Measurements from ENCODE around the gene RAD51B.

The RAD51B gene

DNA sequence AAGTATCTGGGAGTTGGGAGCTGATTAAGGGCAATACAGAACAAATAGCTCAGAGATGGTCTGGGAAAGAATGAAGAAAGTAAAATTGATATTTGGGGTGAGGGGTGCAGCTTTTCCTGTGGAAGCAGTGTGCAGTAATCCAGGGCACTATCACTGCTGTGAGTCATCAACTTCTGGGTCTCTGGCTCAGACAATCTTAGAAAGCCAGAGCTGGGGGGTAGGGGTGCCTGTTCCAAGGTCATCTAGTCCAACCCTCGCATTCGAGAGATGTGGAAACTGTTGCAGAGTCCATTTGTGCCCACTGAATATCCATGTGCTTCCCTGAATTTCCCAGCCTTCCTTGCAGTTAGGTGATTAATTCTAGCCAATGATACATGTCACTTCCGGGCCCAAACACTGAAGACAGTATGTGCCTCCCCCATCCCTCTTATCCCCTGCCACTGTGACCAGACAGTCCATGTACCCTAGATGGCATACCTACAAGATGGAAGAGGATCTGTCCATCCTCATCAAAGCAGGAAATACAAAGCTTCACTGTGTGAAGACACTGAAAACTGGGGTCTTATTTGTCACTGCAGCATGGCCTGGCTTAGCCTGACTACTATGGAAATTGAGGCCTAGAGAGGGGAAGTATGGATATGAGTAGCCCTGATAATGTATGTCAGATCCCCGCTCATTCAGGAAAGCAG lies 921.4 kb downstream of the RAD51B start:
- Histone ChIP-seq H3K27ac (ENCODE audit: low read depth, low read length) (no peak overlapping the region), H3K36me3 (ENCODE audit: control insufficient read depth in 5 of 5, insufficient read depth in 5 of 5, low read length in 5 of 5) (no peaks in the 10 kb centered on the region)

GRCh38 chr14:68741477-68741791 lies 921.9 kb downstream of the RAD51B start:
- Histone ChIP-seq H3K4me3 (ENCODE audit: low read depth in 1 of 5, low read length in 5 of 5) (no peak overlapping the region), H3K36me3 (ENCODE audit: control insufficient read depth in 5 of 5, insufficient read depth in 5 of 5, low read length in 5 of 5) (no peaks in the 10 kb centered on the region), H3K9me3 (ENCODE audit: control insufficient read depth in 5 of 5, low read length in 5 of 5) (peaks cover 0 to 5% (median 3%) of the 10 kb centered on the region in 5 donors), H3K9ac (ENCODE audit: low read length in 5 of 5) (no peak overlapping the region), H3K4me1 (ENCODE audit: control insufficient read depth in 5 of 5, insufficient read depth in 5 of 5, low read length in 5 of 5) (peaks cover 3 to 13% (median 11%) of the 10 kb centered on the region in 5 donors), H3K27ac (ENCODE audit: low read depth, low read length) (no peak overlapping the region), H3K27me3 (ENCODE audit: control insufficient read depth in 5 of 5, insufficient read depth in 4 of 5, low read length in 5 of 5) (no peaks in the 10 kb centered on the region)

More for the DNA sequence above, 921.4 kb downstream of the RAD51B start:
- Histone ChIP-seq H3K27me3 (ENCODE audit: control insufficient read depth in 5 of 5, insufficient read depth in 4 of 5, low read length in 5 of 5) (no peaks in the 10 kb centered on the region), H3K4me1 (ENCODE audit: control insufficient read depth in 5 of 5, insufficient read depth in 5 of 5, low read length in 5 of 5) (peaks cover 6 to 18% (median 16%) of the 10 kb centered on the region in 5 donors), H3K9ac (ENCODE audit: low read length in 5 of 5) (no peak overlapping the region), H3K9me3 (ENCODE audit: control insufficient read depth in 5 of 5, low read length in 5 of 5) (peaks cover 0 to 5% (median 3%) of the 10 kb centered on the region in 5 donors), H3K4me3 (ENCODE audit: low read depth in 1 of 5, low read length in 5 of 5) (no peak overlapping the region)

DNA sequence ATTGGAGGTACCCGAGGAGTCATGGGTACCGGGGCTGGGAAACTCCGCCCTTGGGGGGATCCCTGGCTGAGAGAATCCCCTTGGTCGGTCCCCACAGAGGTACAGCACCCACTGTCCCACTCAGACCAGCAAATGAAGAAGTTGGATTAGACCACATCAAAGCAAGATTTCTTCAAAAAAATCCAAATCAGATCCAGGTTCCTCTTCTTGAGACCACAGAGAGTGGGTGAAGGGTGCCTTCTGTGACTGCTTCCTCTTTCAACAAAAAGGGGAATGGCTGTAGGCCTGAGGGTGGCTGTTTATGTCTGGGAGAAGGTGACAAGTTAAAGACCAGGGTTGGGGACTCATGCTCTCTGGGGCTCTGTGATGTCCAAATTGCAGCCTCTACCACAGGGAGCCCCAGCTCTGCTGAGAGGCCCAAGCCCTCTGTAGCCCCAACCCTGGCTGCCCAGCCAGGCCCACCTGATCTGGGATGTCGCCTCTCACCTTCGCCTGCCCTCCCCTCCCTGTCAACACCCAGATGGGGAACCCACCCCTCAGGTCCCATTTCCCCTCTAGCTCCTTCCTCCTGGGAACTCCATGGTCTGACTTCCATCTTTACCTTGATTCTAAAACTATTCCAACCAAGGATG lies 922.4 kb downstream of the RAD51B start:
- Histone ChIP-seq H3K9ac (ENCODE audit: low read length in 5 of 5) (no peak overlapping the region), H3K4me3 (ENCODE audit: low read depth in 1 of 5, low read length in 5 of 5) (no peak overlapping the region), H3K9me3 (ENCODE audit: control insufficient read depth in 5 of 5, low read length in 5 of 5) (peaks cover 0 to 5% (median 3%) of the 10 kb centered on the region in 5 donors), H3K27ac (ENCODE audit: low read depth, low read length) (no peak overlapping the region), H3K36me3 (ENCODE audit: control insufficient read depth in 5 of 5, insufficient read depth in 5 of 5, low read length in 5 of 5) (no peaks in the 10 kb centered on the region), H3K4me1 (ENCODE audit: control insufficient read depth in 5 of 5, insufficient read depth in 5 of 5, low read length in 5 of 5) (peaks cover 1 to 8% (median 5%) of the 10 kb centered on the region in 5 donors), H3K27me3 (ENCODE audit: control insufficient read depth in 5 of 5, insufficient read depth in 4 of 5, low read length in 5 of 5) (no peaks in the 10 kb centered on the region)

DNA sequence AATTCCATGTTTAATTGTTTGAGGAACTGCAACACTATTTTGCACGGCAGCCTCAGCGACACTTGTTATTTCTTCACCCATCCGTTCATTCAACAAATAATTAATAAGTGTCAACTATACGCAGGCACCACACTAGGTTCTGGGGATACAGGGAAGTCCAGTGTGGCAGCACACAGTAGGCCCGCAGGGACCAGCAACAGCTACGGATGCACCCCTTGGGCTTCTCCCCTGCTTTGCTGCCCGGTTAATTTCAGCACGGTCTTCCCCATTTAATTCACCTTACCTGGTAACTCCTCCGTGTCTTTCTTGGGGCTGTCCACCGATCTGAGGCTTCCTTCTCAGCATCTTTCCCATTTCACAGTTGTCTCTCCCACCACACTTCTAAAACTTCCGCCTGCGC lies 925.0 kb downstream of the RAD51B start:
- Histone ChIP-seq H3K4me3 (ENCODE audit: low read depth in 1 of 5, low read length in 5 of 5) (no peak overlapping the region), H3K27ac (ENCODE audit: low read depth, low read length) (no peak overlapping the region), H3K4me1 (ENCODE audit: control insufficient read depth in 5 of 5, insufficient read depth in 5 of 5, low read length in 5 of 5) (peaks cover 0 to 3% (median 1%) of the 10 kb centered on the region in 5 donors), H3K9ac (ENCODE audit: low read length in 5 of 5) (no peak overlapping the region), H3K27me3 (ENCODE audit: control insufficient read depth in 5 of 5, insufficient read depth in 4 of 5, low read length in 5 of 5) (no peaks in the 10 kb centered on the region), H3K9me3 (ENCODE audit: control insufficient read depth in 5 of 5, low read length in 5 of 5) (peaks cover 0 to 5% (median 3%) of the 10 kb centered on the region in 5 donors), H3K36me3 (ENCODE audit: control insufficient read depth in 5 of 5, insufficient read depth in 5 of 5, low read length in 5 of 5) (no peaks in the 10 kb centered on the region)

- Histone ChIP-seq H3K27ac (ENCODE audit: low read depth, low read length) (no peak overlapping the region), H3K9ac (ENCODE audit: low read length in 5 of 5) (no peak overlapping the region), H3K4me1 (ENCODE audit: control insufficient read depth in 5 of 5, insufficient read depth in 5 of 5, low read length in 5 of 5) (peaks cover 1 to 9% (median 2%) of the 10 kb centered on the region in 5 donors), H3K4me3 (ENCODE audit: low read depth in 1 of 5, low read length in 5 of 5) (no peak overlapping the region), H3K36me3 (ENCODE audit: control insufficient read depth in 5 of 5, insufficient read depth in 5 of 5, low read length in 5 of 5) (no peaks in the 10 kb centered on the region), H3K9me3 (ENCODE audit: control insufficient read depth in 5 of 5, low read length in 5 of 5) (no peaks in the 10 kb centered on the region), H3K27me3 (ENCODE audit: control insufficient read depth in 5 of 5, insufficient read depth in 4 of 5, low read length in 5 of 5) (no peaks in the 10 kb centered on the region)
Measured at GRCh38 chr14:68747393-68747792, 927.8 kb downstream of the RAD51B start.

GRCh38 chr14:68748260-68748659 lies 928.7 kb downstream of the RAD51B start:
- H3K36me3 ChIP-seq (ENCODE audit: control insufficient read depth in 5 of 5, insufficient read depth in 5 of 5, low read length in 5 of 5) = no peaks in the 10 kb centered on the region

GRCh38 chr14:68748691-68749090 lies 929.1 kb downstream of the RAD51B start:
- H3K9ac ChIP-seq (ENCODE audit: low read length in 5 of 5) = no peak overlapping the region
- no peak overlapping the region for H3K4me3 ChIP-seq (ENCODE audit: low read depth in 1 of 5, low read length in 5 of 5)
- H3K27me3 ChIP-seq (ENCODE audit: control insufficient read depth in 5 of 5, insufficient read depth in 4 of 5, low read length in 5 of 5) = no peaks in the 10 kb centered on the region
- peaks cover 0 to 16% (median 13%) of the 10 kb centered on the region in 5 donors for H3K4me1 ChIP-seq (ENCODE audit: control insufficient read depth in 5 of 5, insufficient read depth in 5 of 5, low read length in 5 of 5)
- no peaks in the 10 kb centered on the region for H3K36me3 ChIP-seq (ENCODE audit: control insufficient read depth in 5 of 5, insufficient read depth in 5 of 5, low read length in 5 of 5)
- no peaks in the 10 kb centered on the region for H3K9me3 ChIP-seq (ENCODE audit: control insufficient read depth in 5 of 5, low read length in 5 of 5)
- no peak overlapping the region for H3K27ac ChIP-seq (ENCODE audit: low read depth, low read length)

More at GRCh38 chr14:68748260-68748659, 928.7 kb downstream of the RAD51B start:
- Histone ChIP-seq H3K4me3 (ENCODE audit: low read depth in 1 of 5, low read length in 5 of 5) (no peak overlapping the region), H3K27ac (ENCODE audit: low read depth, low read length) (no peak overlapping the region), H3K27me3 (ENCODE audit: control insufficient read depth in 5 of 5, insufficient read depth in 4 of 5, low read length in 5 of 5) (no peaks in the 10 kb centered on the region), H3K9ac (ENCODE audit: low read length in 5 of 5) (no peak overlapping the region), H3K9me3 (ENCODE audit: control insufficient read depth in 5 of 5, low read length in 5 of 5) (no peaks in the 10 kb centered on the region), H3K4me1 (ENCODE audit: control insufficient read depth in 5 of 5, insufficient read depth in 5 of 5, low read length in 5 of 5) (peaks cover 0 to 15% (median 9%) of the 10 kb centered on the region in 5 donors)

- no peaks in the 10 kb centered on the region for H3K9me3 ChIP-seq (ENCODE audit: control insufficient read depth in 5 of 5, low read length in 5 of 5)
- H3K27me3 ChIP-seq (ENCODE audit: control insufficient read depth in 5 of 5, insufficient read depth in 4 of 5, low read length in 5 of 5) = no peaks in the 10 kb centered on the region
- H3K4me1 ChIP-seq (ENCODE audit: control insufficient read depth in 5 of 5, insufficient read depth in 5 of 5, low read length in 5 of 5) = peaks cover 0 to 22% (median 20%) of the 10 kb centered on the region in 5 donors
- H3K4me3 ChIP-seq (ENCODE audit: low read depth in 1 of 5, low read length in 5 of 5) = no peak overlapping the region
- no peak overlapping the region for H3K9ac ChIP-seq (ENCODE audit: low read length in 5 of 5)
- H3K36me3 ChIP-seq (ENCODE audit: control insufficient read depth in 5 of 5, insufficient read depth in 5 of 5, low read length in 5 of 5) = no peaks in the 10 kb centered on the region
- H3K27ac ChIP-seq (ENCODE audit: low read depth, low read length) = no peak overlapping the region
Measured at GRCh38 chr14:68749487-68750475, 930.2 kb downstream of the RAD51B start.

- H3K27me3 ChIP-seq (ENCODE audit: control insufficient read depth in 5 of 5, insufficient read depth in 4 of 5, low read length in 5 of 5) = no peaks in the 10 kb centered on the region
- no peaks in the 10 kb centered on the region for H3K36me3 ChIP-seq (ENCODE audit: control insufficient read depth in 5 of 5, insufficient read depth in 5 of 5, low read length in 5 of 5)
- no peak overlapping the region for H3K9ac ChIP-seq (ENCODE audit: low read length in 5 of 5)
- H3K9me3 ChIP-seq (ENCODE audit: control insufficient read depth in 5 of 5, low read length in 5 of 5) = no peaks in the 10 kb centered on the region
- H3K4me3 ChIP-seq (ENCODE audit: low read depth in 1 of 5, low read length in 5 of 5) = no peak overlapping the region
- H3K4me1 ChIP-seq (ENCODE audit: control insufficient read depth in 5 of 5, insufficient read depth in 5 of 5, low read length in 5 of 5) = peaks cover 0 to 38% (median 28%) of the 10 kb centered on the region in 5 donors
- no peak overlapping the region for H3K27ac ChIP-seq (ENCODE audit: low read depth, low read length)
Measured at GRCh38 chr14:68752271-68753006, 932.9 kb downstream of the RAD51B start.
